Thyroid gland (tissue), 4 donors: ENCODE results near the gene SFXN2.

Experiments used
- POLR2A ChIP-seq, 2 donors: fragments of 450-650 bp; IDR thresholded peaks; one replicate each; pipeline ENCODE4 v1.6.1; 2017; ENCODE audit warnings: antibody characterized with exemption in 2 of 2, mild to moderate bottlenecking in 2 of 2, moderate library complexity in 1 of 2
- TF ChIP-seq, protein P1 (sequence below), 6 experiments: fragments of 200-600 bp in 3 of 6; fragments of 450-650 bp in 3 of 6; sonication (generic) in 3 of 6; IDR thresholded peaks; one replicate each; pipeline ENCODE4 v1.5.1; 2016 to 2019; ENCODE audit warnings: antibody characterized with exemption in 6 of 6, mild to moderate bottlenecking in 2 of 6, inconsistent platforms in 1 of 6, moderate library complexity in 1 of 6

DNA sequence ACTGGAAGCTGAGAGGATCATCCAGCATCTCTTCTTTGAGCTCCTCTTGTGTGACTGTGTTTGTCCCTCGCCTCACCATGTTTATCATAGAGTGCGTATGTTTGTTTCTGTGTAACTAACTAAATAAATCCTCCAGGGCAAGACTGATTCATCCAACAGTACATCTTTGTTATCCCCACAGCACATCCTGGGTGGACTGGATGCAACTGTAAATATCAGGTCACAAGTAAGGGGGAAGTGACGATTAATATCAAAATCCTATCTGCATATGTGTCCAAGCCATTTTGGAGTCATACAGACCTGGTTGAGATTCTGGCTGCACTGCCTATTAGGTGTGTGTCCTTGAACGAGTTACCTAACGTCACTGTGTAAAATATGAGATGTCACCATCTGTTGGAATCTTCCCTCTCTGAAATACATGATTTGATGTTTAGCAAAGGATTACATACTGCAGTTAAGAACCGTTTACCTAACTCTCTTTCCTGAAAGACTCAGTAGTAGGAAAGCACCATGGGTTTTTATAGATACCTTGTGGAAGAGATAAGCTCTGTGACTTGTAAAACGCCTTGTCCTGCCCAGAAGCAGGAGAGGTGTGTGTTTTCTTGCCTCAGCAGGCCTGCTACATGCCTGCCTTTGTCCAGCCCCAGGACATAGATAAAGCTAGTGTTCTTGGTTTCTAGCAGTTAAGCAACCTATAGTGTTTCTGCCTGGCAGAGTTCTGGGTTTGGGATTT, 55.1 kb downstream of the SFXN2 start:
- TF ChIP-seq, protein P1, sequence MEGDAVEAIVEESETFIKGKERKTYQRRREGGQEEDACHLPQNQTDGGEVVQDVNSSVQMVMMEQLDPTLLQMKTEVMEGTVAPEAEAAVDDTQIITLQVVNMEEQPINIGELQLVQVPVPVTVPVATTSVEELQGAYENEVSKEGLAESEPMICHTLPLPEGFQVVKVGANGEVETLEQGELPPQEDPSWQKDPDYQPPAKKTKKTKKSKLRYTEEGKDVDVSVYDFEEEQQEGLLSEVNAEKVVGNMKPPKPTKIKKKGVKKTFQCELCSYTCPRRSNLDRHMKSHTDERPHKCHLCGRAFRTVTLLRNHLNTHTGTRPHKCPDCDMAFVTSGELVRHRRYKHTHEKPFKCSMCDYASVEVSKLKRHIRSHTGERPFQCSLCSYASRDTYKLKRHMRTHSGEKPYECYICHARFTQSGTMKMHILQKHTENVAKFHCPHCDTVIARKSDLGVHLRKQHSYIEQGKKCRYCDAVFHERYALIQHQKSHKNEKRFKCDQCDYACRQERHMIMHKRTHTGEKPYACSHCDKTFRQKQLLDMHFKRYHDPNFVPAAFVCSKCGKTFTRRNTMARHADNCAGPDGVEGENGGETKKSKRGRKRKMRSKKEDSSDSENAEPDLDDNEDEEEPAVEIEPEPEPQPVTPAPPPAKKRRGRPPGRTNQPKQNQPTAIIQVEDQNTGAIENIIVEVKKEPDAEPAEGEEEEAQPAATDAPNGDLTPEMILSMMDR (IDR thresholded peaks at IDR 0.05) = no peak
- TF ChIP-seq POLR2A (IDR thresholded peaks at IDR 0.05) = no peak
